ENCODE results near the gene MRPS5.

MRPS5 gene

DNA sequence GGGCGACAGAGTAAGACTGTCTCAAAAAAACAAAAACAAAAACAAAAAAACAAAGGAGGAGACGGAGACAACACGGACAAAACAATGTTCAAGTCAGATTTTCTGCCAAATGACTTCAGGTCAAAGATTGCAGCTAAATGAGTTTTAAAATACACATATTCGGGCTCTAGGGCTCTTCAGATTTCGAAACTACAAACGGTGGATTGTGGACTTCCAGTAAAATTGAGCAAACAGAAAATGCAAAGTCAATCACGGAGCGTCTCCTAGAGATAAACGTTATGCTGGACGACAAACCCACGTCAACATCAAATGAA, 558 bp downstream of the MRPS5 start:
- DNase-seq (ENCODE audit: low read depth in 2 of 2), result no peak
- TF ChIP-seq, protein P1, sequence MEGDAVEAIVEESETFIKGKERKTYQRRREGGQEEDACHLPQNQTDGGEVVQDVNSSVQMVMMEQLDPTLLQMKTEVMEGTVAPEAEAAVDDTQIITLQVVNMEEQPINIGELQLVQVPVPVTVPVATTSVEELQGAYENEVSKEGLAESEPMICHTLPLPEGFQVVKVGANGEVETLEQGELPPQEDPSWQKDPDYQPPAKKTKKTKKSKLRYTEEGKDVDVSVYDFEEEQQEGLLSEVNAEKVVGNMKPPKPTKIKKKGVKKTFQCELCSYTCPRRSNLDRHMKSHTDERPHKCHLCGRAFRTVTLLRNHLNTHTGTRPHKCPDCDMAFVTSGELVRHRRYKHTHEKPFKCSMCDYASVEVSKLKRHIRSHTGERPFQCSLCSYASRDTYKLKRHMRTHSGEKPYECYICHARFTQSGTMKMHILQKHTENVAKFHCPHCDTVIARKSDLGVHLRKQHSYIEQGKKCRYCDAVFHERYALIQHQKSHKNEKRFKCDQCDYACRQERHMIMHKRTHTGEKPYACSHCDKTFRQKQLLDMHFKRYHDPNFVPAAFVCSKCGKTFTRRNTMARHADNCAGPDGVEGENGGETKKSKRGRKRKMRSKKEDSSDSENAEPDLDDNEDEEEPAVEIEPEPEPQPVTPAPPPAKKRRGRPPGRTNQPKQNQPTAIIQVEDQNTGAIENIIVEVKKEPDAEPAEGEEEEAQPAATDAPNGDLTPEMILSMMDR (IDR thresholded peaks at IDR 0.05; ENCODE audit: low read depth, low read length), result no peak
- peak overlapping the region; percentile 77 to 98 for H3K4me3 ChIP-seq (replicated peaks in 1 of 2; ENCODE audit: low read depth in 2 of 2, low read length in 2 of 2)

DNA sequence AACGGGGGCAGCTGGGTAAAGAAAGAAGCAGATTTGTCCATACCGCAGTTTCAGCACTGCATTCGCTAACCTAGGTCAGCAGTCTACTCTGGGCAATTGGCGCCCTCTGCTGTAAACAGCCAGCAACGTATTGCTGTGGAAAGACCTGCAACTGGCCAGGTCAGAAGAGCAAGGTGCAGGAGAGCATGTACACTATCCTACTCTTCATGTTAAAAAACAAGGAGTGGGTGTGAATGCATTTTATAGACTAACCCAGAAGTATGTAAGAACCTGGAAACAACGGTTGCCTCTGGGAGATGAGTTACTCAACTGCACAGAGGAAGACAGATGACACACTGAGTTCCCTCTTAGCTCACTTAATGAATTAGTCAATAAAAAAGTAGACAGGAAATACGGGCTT, 6.2 kb downstream of the MRPS5 start:
- TF ChIP-seq, protein P1 (IDR thresholded peaks at IDR 0.05; ENCODE audit: low read depth, low read length), result peak; percentile 92

DNA sequence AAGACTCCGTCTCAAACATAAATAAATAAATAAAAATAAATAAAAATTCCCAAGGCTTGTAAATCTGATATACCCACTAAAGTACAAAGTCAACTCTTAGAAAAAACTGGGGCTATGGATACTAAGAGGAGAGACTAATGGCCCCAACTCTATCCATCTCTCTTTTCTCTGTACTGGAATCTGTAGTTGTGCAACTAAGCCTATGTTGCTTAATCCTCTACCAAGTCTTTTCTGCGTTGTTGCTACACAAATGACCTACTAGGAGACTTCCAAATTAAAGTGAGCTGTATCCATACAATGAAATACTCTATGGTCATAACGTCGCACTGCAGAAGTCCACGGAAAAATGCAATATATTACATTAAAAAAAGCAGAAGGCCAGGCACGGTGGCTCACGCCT, 8.1 kb downstream of the MRPS5 start:
- TF ChIP-seq, protein P1 (IDR thresholded peaks at IDR 0.05; ENCODE audit: low read depth, low read length), result no peak
- H3K4me3 ChIP-seq (replicated peaks in 1 of 2; ENCODE audit: low read depth in 2 of 2, low read length in 2 of 2), result no peak overlapping the region

More for the DNA sequence above, 6.2 kb downstream of the MRPS5 start:
- H3K4me3 ChIP-seq (replicated peaks in 1 of 2; ENCODE audit: low read depth in 2 of 2, low read length in 2 of 2), result no peak overlapping the region
- peak; percentile 76 for DNase-seq (ENCODE audit: low read depth in 2 of 2)

DNA sequence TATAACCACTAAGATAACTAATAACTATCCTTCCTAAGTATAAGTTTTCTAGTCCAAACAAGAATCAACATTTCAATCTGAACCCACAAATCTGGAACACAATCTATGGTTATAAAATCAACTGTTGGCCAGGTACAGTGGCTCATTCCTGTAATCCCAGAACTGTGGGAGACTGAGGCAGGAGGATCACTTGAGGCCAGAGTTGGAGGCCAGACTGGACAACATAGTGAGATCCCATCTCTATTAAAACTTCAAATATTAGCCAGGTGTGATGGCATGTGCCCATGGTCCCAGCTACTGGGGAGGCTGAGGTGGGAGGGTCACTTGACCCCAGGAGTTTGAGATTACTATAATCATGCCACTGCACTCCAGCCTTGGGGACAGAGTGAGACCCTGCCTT, 11.2 kb downstream of the MRPS5 start:
- TF ChIP-seq, protein P1 (IDR thresholded peaks at IDR 0.05; ENCODE audit: low read depth, low read length), result no peak
- DNase-seq (ENCODE audit: low read depth in 2 of 2), result no peak
- no peak overlapping the region for H3K4me3 ChIP-seq (replicated peaks in 1 of 2; ENCODE audit: low read depth in 2 of 2, low read length in 2 of 2)

More for the DNA sequence above, 8.1 kb downstream of the MRPS5 start:
- no peak for DNase-seq (ENCODE audit: low read depth in 2 of 2)

DNA sequence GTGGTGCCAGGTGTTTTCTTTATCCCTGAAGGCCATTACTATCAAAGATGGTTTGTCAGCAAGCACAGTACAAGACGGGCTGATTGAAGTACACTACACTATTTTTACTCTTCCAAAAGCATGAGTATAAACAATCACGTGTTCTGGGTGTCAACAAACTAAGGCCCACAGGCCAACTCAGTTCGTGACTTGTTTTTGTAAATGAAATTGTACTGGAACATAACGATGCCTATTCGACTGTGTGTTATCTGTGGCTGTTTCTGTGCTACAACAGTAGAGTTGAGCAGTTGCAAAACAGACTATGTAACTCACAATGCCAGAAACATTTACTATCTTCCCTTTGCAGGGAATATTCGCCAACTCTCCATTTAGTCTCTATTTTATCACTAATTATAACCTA, 12.3 kb downstream of the MRPS5 start:
- TF ChIP-seq, protein P1 (IDR thresholded peaks at IDR 0.05; ENCODE audit: low read depth, low read length), result no peak
- H3K4me3 ChIP-seq (replicated peaks in 1 of 2; ENCODE audit: low read depth in 2 of 2, low read length in 2 of 2), result no peak overlapping the region
- DNase-seq (ENCODE audit: low read depth in 2 of 2), result no peak

DNA sequence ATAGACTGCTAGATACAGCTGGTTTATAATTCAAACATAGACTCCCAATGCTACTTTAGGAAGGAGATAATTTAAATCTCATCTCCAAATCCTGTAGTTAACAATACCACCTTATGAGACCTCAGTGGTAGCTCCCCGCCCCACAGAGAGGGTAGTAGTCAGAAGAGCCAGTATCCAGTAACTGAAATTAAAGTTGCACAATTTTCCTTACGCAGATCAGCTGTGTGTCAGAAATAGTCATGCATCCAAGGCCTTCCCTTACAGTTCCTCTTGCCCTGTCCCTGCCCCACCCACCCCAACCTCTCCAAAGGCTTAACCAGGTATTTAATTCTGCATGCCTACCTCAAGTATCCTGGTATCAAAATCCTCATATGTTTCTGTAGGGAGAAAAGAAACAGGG, 15.5 kb downstream of the MRPS5 start:
- TF ChIP-seq, protein P1 (IDR thresholded peaks at IDR 0.05; ENCODE audit: low read depth, low read length), result no peak
- H3K4me3 ChIP-seq (replicated peaks in 1 of 2; ENCODE audit: low read depth in 2 of 2, low read length in 2 of 2), result no peak overlapping the region
- no peak for DNase-seq (ENCODE audit: low read depth in 2 of 2)

DNA sequence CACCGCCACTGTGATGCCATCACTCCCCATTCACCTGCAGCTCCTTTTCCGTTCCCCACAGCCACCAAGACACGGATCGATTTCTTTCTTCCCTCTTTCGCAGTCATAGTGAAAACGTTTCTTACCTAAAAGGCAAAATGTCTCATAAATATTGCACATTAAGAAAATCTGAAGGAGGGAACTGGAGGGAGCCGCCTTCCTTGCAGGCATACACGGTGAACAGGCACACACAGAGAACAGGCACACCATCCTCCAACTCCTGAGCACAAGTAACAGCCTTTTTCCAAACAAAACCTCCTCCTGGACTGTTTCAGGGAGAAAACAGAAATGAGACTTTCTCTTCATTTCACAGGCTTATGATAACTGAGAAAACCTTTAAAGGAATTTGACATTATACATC, 17.0 kb downstream of the MRPS5 start:
- no peak for DNase-seq (ENCODE audit: low read depth in 2 of 2)
- TF ChIP-seq, protein P1 (IDR thresholded peaks at IDR 0.05; ENCODE audit: low read depth, low read length), result no peak
- no peak overlapping the region for H3K4me3 ChIP-seq (replicated peaks in 1 of 2; ENCODE audit: low read depth in 2 of 2, low read length in 2 of 2)
